ENCODE measurements around the gene NOS1AP.

DNA sequence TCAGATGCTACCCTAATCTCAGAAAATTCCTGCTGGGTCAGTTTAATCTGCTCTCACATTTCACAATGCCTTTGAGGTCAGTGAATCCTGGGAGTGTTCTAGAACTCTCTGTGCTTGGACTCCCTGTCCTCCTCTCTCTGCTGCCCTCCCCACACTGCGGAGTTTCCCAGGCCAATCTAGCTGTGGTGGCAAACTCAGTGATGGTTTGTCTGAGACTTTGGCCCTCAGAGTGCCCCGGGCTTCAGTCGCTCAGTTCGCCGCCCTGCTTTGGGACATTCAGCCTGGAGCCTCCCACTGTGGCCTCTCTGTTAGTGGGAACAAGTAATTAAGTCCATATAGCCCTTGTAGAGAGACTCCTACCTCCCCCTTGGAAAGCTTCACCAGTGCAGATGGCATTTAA lies 319.1 kb downstream of the NOS1AP start:
- TF ChIP-seq GATA3 (IDR thresholded peaks at IDR 0.05; ENCODE audit: low read depth, low read length), result no peak
- TF ChIP-seq GATA2 (IDR thresholded peaks at IDR 0.05; ENCODE audit: low read depth, low read length), result no peak
